Neural progenitor cell (in vitro differentiated cells): ENCODE measurements around the gene TULP1. TPM values are rescaled to one million over a fixed set of nuclear protein-coding genes. Genes with fewer than 3 reads are reported as not detected.

Experiments
- DNase-seq: peaks from one replicate; pipeline ENCODE4 v3.0.0-alpha.2; 2016; ENCODE audit warnings: low spot score
- H2AFZ ChIP-seq: fragments of 200-600 bp; sonication (generic); replicated peaks from 2 replicates; pipeline ENCODE4 v1.6.1; 2016; ENCODE audit warnings: antibody characterized with exemption
- H3F3A ChIP-seq: fragments of 200-600 bp; sonication (generic); 2 replicates; pipeline ENCODE4 v1.6.1; 2016; ENCODE audit warnings: antibody characterized with exemption, low read depth
- H3K27ac ChIP-seq: fragments of 200-600 bp; sonication (generic); 2 replicates; pipeline ENCODE4 v1.5.1; 2016; ENCODE audit warnings: mild to moderate bottlenecking
- H3K27me3 ChIP-seq: fragments of 200-600 bp; sonication (generic); 2 replicates; pipeline ENCODE4 v1.6.1; 2016; ENCODE audit warnings: mild to moderate bottlenecking, moderate library complexity
- H3K36me3 ChIP-seq: fragments of 200-600 bp; sonication (generic); 2 replicates; pipeline ENCODE4 v1.5.1; 2016
- H3K4me1 ChIP-seq: fragments of 200-600 bp; sonication (generic); 2 replicates; pipeline ENCODE4 v1.6.1; 2016; ENCODE audit warnings: mixed run types
- H3K4me2 ChIP-seq: fragments of 200-600 bp; sonication (generic); 2 replicates; pipeline ENCODE4 v1.6.1; 2016
- H3K4me3 ChIP-seq: fragments of 200-600 bp; sonication (generic); 2 replicates; pipeline ENCODE4 v1.5.1; 2016
- H3K79me2 ChIP-seq: fragments of 200-600 bp; sonication (generic); 2 replicates; pipeline ENCODE4 v1.6.1; 2016; ENCODE audit warnings: low read depth
- H3K9ac ChIP-seq: fragments of 200-600 bp; sonication (generic); 2 replicates; pipeline ENCODE4 v1.6.1; 2016
- H3K9me3 ChIP-seq: fragments of 200-600 bp; sonication (generic); 2 replicates; pipeline ENCODE4 v1.5.1; 2016; ENCODE audit warnings: low read depth
- H4K20me1 ChIP-seq: fragments of 200-600 bp; sonication (generic); 2 replicates; pipeline ENCODE4 v1.6.1; 2016; ENCODE audit warnings: low read depth
- H3K27ac Mint-ChIP-seq: 3 replicates; pipeline ENCODE4 v1.8.0; 2021; ENCODE audit warnings: mixed read lengths
- H3K27me3 Mint-ChIP-seq: 2 replicates; pipeline ENCODE4 v1.8.0; 2022; ENCODE audit warnings: low read depth, mild to moderate bottlenecking, inconsistent platforms, moderate library complexity, mixed read lengths; ENCODE audit not compliant: insufficient read depth
- H3K36me3 Mint-ChIP-seq: 3 replicates; pipeline ENCODE4 v1.8.0; 2021; ENCODE audit warnings: mixed read lengths
- H3K4me1 Mint-ChIP-seq: 3 replicates; pipeline ENCODE4 v1.8.0; 2021; ENCODE audit warnings: mixed read lengths
- H3K4me3 Mint-ChIP-seq: 3 replicates; pipeline ENCODE4 v1.8.0; 2021; ENCODE audit warnings: mild to moderate bottlenecking, moderate library complexity, mixed read lengths
- H3K9me3 Mint-ChIP-seq: 3 replicates; pipeline ENCODE4 v1.8.0; 2020; ENCODE audit warnings: mixed read lengths
- EZH2 ChIP-seq: fragments of 200-600 bp; sonication (generic); IDR thresholded peaks from 2 replicates; pipeline ENCODE4 v1.6.1; 2017; ENCODE audit warnings: antibody characterized with exemption, mild to moderate bottlenecking, moderate library complexity
- EZH2phosphoT487 ChIP-seq: fragments of 200-600 bp; sonication (generic); IDR thresholded peaks from 2 replicates; pipeline ENCODE4 v1.6.1; 2017; ENCODE audit warnings: antibody characterized with exemption
- total RNA-seq: library from RNA; depleted of rRNA; stranded (reverse); fragments of >200 nt; gene quantifications from 2 replicates; pipeline ENCODE4 v1.2.3, GENCODE V29; 2015; ENCODE audit warnings: low replicate concordance
- TF ChIP-seq, protein P1 (sequence below): fragments of 200-600 bp; sonication (generic); IDR thresholded peaks from 2 replicates; pipeline ENCODE4 v1.5.1; 2017; ENCODE audit warnings: antibody characterized with exemption, mild to moderate bottlenecking

Gene TULP1
- total RNA-seq, 1 donor from 2014 or later: not detected

DNA sequence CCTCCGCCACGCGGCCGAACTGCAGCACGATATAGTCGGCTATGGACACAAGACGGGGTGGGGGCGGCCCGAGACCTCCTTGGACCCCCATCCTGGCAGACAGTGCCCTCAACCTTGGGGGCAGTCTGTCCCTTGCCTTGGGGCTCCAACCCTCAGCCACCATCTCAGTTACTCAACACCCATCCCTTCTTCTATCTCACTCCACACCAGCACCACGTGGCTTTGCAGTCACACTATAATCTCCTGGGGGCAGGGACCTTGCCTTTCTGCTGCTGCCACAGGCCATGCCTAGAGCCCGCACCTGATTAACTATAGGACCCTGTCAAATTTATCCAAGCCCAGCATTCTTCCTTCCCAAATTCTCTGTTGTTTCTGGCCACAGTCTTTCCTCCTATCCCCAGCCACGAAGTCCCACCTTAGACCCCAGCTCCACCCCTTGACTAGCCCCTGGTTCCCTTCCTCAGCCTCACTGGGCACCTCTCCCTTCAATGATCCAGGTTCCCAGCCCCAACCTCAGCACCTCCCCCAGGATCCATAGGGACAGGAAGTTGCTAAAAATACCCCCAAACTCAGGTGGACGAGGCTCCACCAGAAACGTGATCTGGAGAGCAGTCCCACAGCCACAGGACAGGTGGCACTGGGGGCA lies 14.2 kb downstream of the TULP1 start:
- Histone ChIP-seq H3K27ac (no peak overlapping the region), H2AFZ (peak overlapping the region; percentile 83), H4K20me1 (peaks cover 26% of the 10 kb centered on the region), H3K36me3 (no peaks in the 10 kb centered on the region), H3K79me2 (peaks cover 16% of the 10 kb centered on the region), H3F3A (peaks cover 21% of the 10 kb centered on the region), H3K4me1 (peaks cover 31% of the 10 kb centered on the region), H3K9ac (no peak overlapping the region), H3K27me3 (peaks cover 24% of the 10 kb centered on the region), H3K9me3 (no peaks in the 10 kb centered on the region), H3K4me3 (peak overlapping the region; percentile 80), H3K4me2 (peak overlapping the region; percentile 85)
- Mint-ChIP-seq H3K4me1 (peaks cover 41% of the 10 kb centered on the region), H3K27ac (peak overlapping the region; percentile 97), H3K9me3 (no peaks in the 10 kb centered on the region), H3K27me3 (peaks cover 22% of the 10 kb centered on the region), H3K4me3 (peak overlapping the region; percentile 89), H3K36me3 (peaks cover 4% of the 10 kb centered on the region)
- DNase-seq: no peak
- TF ChIP-seq EZH2phosphoT487 (no peak), EZH2 (no peak)
- TF ChIP-seq, protein P1, sequence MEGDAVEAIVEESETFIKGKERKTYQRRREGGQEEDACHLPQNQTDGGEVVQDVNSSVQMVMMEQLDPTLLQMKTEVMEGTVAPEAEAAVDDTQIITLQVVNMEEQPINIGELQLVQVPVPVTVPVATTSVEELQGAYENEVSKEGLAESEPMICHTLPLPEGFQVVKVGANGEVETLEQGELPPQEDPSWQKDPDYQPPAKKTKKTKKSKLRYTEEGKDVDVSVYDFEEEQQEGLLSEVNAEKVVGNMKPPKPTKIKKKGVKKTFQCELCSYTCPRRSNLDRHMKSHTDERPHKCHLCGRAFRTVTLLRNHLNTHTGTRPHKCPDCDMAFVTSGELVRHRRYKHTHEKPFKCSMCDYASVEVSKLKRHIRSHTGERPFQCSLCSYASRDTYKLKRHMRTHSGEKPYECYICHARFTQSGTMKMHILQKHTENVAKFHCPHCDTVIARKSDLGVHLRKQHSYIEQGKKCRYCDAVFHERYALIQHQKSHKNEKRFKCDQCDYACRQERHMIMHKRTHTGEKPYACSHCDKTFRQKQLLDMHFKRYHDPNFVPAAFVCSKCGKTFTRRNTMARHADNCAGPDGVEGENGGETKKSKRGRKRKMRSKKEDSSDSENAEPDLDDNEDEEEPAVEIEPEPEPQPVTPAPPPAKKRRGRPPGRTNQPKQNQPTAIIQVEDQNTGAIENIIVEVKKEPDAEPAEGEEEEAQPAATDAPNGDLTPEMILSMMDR: no peak

DNA sequence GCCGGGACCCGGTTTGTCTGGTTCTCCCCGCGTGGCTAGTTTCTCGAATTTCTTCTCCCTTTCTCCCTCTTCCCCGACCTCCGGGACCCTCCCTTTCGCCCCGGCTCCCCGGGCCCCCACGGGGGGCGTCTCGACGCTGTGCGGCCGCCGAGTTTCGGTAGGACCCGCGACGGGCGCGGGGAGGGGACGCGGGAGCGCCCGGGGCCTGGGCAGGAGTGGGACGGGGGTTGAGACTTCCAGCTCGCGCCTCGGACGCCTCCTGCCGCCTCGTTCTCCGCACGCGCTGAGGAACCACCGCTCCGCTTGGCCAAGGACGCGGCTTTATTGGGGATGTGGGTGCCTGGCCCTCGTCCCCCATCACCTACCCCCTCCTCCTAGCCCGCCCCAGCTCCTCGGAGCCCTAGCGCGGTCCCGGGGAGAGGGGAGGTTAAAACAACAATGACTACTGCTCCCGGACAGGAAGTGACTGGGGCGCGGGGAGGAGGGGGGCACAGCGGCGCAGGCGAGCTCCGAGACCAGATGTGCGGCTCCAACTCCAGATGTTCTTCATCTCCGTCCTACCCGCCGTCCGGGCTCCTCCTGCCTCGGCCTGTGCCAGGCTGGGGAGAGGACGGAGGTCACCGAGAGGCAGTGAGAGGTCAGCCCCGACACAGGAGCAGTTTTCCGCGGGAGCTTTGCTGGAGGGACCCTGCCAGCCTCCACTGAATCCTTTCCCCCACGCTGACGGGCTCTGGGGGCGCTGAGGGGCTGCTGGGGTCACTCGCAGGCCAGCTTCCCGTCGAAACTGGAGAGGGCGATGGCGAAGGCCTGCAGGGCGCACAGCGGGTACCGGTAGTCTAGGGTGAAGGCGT lies 14.9 kb downstream of the TULP1 start:
- TF ChIP-seq, protein P1: no peak
- no peak for TF ChIP-seq EZH2phosphoT487
- no peak for TF ChIP-seq EZH2
- peaks cover 4% of the 10 kb centered on the region for H3K36me3 Mint-ChIP-seq
- no peak overlapping the region for H3K9ac ChIP-seq
- H2AFZ ChIP-seq: peak overlapping the region; percentile 83
- H3K79me2 ChIP-seq: peaks cover 24% of the 10 kb centered on the region
- H4K20me1 ChIP-seq: peaks cover 33% of the 10 kb centered on the region
- peak; percentile 67 for DNase-seq
- no peaks in the 10 kb centered on the region for H3K9me3 ChIP-seq
- peaks cover 35% of the 10 kb centered on the region for H3K4me1 ChIP-seq
- peak overlapping the region; percentile 85 for H3K4me2 ChIP-seq
- H3K4me1 Mint-ChIP-seq: peaks cover 48% of the 10 kb centered on the region
- H3K27me3 Mint-ChIP-seq: peaks cover 21% of the 10 kb centered on the region
- no peaks in the 10 kb centered on the region for H3K9me3 Mint-ChIP-seq
- H3K4me3 Mint-ChIP-seq: peak overlapping the region; percentile 89
- H3F3A ChIP-seq: peaks cover 21% of the 10 kb centered on the region
- H3K36me3 ChIP-seq: no peaks in the 10 kb centered on the region
- H3K4me3 ChIP-seq: peak overlapping the region; percentile 80
- H3K27ac Mint-ChIP-seq: no peak overlapping the region
- no peak overlapping the region for H3K27ac ChIP-seq
- H3K27me3 ChIP-seq: peaks cover 24% of the 10 kb centered on the region

DNA sequence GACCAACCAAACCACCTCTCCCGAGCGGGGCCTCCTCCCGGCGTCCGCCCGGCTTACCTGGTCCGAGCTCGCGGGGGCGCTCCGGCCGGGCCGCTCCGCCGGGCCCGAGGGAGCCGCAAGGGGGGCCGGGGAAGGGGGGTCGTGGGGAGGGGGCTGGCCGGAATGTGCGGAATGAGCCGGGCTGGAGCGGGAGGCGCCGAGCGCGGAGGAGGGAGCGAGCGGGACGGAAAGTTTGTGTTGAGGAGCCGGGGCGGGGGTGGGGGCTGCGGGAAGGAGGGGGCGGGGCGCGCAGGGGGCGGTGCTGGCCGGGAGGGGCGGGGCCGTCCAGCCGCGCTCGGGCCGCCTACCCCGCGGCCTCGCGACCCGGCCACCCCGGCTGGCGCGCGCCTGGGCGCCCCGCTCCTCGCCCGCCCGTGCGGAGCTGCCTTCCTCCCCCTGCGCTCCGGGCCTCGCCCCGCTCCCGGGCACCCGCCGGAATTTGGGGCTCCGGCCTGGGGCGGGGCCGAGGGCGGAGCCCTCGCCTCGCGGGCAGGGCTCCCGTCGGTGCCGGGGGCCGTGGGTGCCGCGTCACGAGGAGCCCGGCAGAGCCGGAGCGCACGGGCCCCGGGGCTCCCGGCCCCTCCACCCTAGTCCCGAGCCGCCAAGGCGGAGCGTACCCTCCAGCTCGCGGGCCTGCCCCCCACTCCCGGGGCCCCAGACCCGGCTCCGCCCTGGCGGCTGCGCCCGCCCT lies 15.7 kb downstream of the TULP1 start, which contains the start of gene TEAD3:
TSS of gene TEAD3 (minus strand) at position 239 of the 730 bp plus-strand sequence.
- peaks cover 43% of the 10 kb centered on the region for H3K4me1 ChIP-seq
- H3K79me2 ChIP-seq: peaks cover 30% of the 10 kb centered on the region
- H4K20me1 ChIP-seq: peaks cover 41% of the 10 kb centered on the region
- H3K4me3 ChIP-seq: peak within 1 kb of the TSS; percentile 80
- Mint-ChIP-seq H3K27ac (no peak within 1 kb of the TSS), H3K4me3 (peak within 1 kb of the TSS; percentile 90), H3K4me1 (peaks cover 56% of the 10 kb centered on the region), H3K9me3 (no peaks in the 10 kb centered on the region), H3K27me3 (peaks cover 20% of the 10 kb centered on the region), H3K36me3 (peaks cover 4% of the 10 kb centered on the region)
- H3F3A ChIP-seq: peaks cover 21% of the 10 kb centered on the region
- H2AFZ ChIP-seq: peak within 1 kb of the TSS; percentile 83
- peak; percentile 96 for DNase-seq
- peak within 1 kb of the TSS; percentile 89 for H3K4me2 ChIP-seq
- no peaks in the 10 kb centered on the region for H3K9me3 ChIP-seq
- H3K27ac ChIP-seq: peak within 1 kb of the TSS; percentile 49
- H3K36me3 ChIP-seq: no peaks in the 10 kb centered on the region
- TF ChIP-seq, protein P1: peak; percentile 52
- TF ChIP-seq EZH2: no peak
- H3K27me3 ChIP-seq: peaks cover 24% of the 10 kb centered on the region
- H3K9ac ChIP-seq: peak within 1 kb of the TSS; percentile 61
